ENCODE results near the gene VWC2L.

VWC2L gene

DNA sequence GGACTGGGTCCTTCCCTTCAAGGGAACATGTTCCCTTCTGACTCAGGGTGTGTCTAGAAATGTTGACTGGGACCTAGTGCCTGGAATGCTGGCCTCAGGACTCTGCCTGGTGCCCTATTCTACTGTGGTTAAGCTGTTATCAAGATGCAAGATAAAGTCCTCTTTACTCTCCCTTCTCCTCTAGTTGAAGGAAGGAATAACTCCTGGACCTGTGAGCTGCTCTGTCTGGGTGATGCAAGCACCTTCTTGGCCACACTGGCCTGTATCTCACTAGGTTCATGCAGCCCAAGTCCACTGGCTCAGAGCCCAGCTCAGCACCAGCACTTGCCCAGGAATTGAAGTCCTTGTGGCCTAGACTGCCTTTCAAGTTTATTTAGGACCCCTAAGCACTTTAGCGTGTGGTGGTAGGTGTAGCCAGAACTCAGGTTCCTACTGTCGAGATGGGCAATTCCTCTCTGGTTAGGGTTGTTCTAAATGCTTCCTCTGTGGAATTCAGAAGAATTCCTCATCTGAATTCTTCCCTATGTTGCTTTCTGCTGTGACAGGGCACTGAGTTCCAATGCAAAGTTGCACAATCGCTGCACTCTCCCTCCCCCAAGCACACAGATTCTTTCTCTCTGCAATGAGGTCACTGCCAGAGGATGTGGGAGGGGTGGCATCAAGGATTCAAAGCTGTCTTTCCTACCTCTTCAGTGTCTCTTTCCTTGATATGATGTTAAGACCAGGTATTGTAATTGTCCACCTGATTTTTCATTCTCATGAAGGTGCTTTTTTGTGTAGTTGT, 54.7 kb downstream of the VWC2L start:
- peak; percentile 37 for DNase-seq (ENCODE audit: low read depth)

DNA sequence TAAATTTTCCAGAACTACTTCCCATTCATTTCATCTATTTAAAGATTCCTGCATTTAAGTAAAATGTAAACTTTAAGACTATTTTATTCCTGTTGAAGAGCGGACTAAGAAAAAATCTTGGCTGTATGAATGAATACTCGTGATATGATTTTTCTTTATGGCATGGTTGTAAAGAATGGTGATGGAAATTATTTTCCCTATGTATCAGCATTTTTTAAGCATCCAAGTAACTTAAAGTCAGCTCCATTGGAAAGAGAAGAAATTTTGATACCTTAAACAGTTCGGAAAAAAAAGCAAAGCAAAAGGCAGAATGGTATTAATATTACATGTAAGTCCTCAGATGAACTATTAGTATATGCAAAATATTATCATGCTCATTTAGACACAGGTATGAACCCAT, 58.9 kb downstream of the VWC2L start:
- no peak for DNase-seq (ENCODE audit: low read depth)

DNA sequence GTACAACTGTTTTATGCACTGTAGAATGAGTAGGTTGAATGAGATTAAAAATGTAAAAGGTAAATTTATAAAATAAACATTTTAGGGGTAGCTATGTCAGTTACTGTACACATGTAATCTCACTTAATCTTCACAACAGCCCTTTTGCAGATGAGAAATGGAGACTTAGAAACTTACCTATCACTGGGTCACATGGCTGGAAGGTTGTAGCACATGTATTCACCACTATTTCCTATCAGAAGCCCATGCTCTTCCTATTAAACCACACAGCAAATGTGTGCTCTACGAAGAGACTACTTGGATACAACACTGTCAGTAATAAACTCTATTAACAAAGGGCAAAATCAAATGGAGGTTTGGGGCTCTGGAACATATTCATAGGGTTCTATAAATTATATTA, 60.5 kb downstream of the VWC2L start:
- DNase-seq (ENCODE audit: low read depth): no peak

DNA sequence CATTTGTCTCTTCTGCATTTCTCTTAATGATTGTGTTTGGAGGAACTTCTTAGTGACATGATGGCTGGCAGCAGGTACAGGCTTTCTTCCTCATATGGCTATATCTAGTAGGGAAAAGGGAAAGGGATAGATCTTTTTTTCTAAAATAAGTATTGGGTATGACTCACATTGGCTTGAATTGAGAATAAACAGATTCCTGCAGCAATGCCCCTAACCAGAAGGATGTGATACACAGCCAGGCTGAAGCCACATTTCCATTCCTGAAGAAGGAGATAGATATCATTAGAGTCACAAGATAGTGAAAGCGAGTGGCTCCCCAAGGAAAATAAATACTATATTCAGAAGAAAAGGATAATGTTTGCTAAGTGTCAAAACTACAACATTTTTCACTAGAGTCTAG, 61.1 kb downstream of the VWC2L start:
- DNase-seq (ENCODE audit: low read depth): no peak

DNA sequence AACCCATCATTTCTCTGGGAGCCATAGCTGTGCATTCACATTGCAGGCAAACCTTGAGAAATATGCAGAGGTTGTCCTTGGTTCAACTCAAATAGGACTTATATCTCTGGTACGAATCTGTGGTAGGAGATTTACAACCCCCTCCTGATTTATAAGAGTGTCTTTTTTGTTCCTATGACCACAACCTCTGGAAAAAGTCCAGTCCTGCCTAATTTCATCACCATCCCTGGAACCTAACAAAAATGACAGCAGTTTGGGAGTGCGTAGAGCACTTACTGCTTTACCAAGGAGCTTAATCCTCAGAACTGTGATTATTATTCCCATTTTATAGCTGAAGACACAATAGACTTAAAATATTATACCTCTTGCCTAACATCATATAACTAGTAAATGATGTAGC, 66.5 kb downstream of the VWC2L start:
- DNase-seq (ENCODE audit: low read depth): no peak

DNA sequence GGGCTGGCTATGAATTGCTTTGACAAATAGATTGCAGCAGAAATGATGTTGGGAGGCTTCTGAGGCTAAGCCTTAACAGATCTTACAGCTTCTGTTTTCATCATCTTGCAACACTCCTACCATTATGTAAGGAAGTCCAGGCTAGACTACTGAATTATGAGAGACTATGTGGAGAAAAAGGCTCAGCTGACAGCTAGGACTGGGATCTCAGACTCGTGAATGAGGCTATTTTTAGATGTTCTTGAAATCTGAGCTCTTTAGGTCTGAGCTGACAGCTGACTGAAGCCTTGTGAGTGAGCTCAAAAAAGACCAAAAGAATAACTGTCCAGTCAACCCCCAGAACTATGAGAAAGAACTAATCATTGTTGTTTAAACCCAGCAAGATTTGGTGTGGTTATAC, 70.3 kb downstream of the VWC2L start:
- peak; percentile 18 for DNase-seq (ENCODE audit: low read depth)

DNA sequence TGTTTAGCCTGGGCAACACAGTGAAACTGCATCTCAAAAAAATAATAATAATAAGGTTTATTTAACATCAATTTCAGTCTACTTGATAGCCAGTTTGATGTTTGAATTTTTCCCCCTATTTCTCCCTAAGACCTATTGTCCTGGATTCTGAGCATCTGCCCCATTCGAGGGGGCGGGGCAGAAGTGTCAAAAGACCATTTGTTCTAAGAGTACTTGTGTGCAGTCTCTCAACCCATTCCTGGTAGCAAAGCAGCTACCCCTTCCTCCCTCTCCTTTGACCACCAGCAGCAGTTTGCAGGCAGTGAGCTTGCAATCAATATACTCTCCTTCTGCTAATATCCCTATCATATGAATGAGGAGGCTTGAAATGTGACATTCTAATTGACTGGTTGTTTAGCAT, 71.9 kb downstream of the VWC2L start:
- DNase-seq (ENCODE audit: low read depth): no peak

DNA sequence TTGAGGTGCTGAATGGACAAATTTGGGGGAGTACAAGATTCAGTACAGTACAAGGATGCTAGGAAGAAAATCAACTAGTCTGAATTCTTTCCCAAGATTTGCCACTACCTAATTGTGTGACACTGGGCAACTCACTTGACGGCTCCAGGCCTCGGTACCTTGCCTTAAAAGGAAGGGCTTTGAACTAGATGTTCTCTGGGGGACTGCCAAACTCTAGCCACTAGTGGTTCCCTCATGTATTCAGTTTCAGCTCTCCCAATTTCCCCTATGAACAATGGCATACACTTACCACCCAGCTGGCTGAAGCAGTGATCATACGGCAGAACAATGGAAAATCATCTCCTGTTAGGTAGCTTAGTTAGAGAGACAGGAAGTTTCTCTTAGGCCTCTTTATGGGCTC, 73.4 kb downstream of the VWC2L start:
- DNase-seq (ENCODE audit: low read depth): no peak

DNA sequence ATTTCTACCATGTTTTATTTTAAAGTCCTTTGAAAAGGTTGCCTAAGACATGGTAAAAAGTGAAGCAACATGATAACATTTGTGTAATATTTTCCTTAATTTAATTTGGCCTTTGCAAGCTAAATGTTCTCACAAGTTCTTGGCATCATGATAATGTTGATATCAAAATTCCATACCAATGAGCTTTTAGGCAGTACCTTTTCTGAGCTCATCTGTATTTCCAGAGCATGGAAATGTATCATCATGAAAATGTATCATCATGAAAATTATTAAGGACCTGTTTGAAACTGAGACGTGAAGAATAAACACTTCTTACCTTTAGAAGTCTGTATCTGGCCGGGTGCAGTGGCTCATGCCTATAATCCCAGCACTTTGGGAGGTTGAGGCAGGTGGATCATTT, 73.8 kb downstream of the VWC2L start:
- DNase-seq (ENCODE audit: low read depth): no peak

DNA sequence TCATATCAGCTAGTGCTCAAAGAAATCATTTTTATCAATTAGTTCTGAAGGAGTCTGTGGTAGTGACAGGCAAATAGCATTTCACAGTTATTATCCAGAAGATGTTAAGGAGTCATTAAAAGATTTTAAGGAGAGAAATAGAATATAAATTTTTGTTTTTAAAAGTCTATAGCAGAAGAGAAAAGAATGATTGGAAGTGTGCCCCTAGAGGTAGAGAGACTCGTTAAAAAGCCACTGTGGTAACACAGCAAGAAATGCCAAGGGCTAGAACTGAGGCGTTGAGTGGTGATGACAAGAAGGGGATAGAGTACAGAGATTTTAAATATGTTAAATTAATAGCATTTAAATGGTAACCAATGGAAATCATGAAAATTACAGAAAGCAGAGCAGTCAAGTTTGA, 78.3 kb downstream of the VWC2L start:
- DNase-seq (ENCODE audit: low read depth): no peak

DNA sequence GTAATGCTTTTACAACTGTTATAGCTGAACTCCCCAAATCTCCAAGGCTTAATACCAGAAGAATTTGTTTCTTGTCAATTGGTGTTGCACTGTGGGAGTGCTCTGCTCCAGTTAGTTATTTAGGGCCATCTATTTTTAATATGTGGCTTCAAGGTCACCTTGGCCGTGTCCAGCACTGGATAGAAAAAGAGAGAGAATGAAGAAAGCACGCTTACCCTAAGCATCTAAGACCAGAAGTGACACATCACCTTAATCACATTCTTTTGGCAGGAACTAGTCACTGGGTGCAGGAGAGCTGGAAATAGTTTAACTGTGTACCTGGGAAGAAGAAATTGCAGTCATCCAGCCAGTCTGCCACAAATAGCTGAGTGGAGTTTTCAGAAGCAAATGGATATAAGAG, 78.8 kb downstream of the VWC2L start:
- DNase-seq (ENCODE audit: low read depth): no peak

DNA sequence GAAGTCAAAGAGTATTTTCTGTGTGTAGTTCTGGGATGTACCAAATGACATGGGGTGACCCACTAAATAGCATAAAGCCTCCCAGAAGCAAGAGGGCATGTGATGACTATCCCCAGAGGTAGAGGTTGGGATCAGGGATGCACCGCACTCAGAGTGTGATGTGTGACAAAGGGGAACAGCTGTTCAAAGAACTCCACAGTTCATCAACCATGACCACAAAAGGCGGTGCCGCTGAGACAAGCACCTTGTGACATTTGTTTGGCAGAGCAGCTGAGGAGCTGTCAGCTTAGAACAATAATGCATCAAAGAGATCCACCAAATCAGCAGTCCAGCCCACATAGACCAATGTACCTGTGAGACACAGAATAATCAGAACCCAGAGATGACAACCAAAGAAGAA, 81.3 kb downstream of the VWC2L start:
- no peak for DNase-seq (ENCODE audit: low read depth)

DNA sequence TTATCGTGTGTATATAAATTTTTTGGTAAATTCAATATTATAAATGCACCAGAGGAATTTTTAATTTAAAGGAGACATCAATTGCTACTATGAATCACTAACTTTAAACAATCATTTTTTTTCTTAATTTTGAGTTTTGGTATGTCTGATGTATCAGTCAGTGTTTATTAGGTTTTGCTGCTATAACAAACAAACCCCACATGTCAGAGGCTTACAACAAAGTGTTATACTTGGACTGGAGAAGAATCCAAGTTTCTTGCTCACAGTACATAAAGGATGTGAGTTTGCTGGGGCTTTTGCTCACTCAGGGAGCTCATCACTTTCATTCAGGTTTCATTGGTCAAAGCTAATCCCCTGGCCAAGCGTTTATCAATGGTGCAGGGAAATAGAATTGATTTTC, 81.8 kb downstream of the VWC2L start:
- no peak for DNase-seq (ENCODE audit: low read depth)

DNA sequence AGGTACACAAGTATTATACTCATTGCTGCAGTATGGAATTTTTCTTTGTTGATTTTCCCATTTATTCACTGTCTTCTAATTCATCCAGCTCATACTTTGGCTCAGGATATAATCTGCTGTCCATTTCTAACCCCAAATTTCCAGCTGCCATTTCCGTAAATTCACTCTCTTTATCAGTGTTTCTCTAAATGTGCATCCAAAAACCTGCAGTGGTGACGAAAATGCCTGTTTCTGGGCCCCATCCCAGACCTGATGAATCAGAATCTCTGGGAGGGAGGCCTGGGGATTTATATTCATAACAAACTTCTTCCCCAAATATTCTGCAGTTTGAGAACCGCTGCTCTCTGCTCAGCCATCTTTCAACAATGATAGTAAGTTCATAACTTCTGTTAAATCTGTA, 86.6 kb downstream of the VWC2L start:
- no peak for DNase-seq (ENCODE audit: low read depth)

DNA sequence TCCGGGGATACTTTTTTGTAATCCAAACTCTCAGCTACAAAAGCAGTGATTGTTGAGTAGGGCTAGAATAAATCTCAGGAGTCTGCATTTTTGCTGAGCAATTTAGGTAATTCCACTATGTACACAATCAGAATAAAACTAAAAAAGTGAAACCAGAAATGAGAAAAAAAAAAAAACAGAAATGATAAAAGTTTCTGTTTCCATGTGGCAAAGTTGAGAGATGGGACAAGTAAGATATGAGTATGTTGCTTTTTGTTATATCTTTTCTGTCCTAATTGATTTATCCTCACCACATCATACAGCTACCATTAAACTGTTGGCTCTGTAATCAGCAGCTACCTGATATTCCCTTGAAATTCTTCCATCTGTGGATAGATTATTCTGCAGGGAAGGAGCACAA, 92.7 kb downstream of the VWC2L start:
- no peak for DNase-seq (ENCODE audit: low read depth)

DNA sequence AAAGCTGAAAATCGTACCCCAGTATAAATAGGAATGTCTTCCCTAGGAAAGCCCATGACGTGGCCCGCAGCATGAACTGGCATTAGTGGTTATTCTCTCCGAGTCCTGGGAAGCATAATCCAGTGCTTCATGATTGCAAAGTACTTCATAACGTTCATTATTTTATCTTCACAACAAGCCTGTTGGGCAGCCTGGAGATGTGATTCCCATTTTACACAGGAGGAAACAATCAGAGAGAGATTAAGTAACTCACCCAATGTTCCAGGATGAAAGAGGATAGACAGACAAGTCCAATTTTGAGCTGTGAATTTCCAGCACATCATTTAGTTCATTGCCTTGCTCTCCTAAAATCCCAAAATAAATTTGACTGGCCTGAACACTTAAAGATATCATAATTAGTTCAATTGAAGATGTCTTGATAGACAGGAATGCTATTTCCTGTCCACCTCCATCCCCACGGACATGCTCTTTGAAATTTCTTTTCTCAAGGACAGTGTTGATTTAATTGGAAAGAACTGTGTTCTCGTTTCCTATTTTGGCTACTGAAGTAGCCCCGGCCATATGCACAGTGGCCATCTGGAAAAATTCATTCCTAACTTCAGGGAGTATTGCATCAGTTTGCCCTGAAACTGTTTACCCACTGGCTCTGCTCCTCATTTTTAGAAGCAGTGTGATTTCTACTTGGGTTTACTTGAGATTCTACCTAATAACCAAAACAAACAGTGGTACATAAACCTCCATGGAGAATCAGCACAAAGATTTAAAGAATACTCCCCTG, 93.9 kb downstream of the VWC2L start:
- peak; percentile 6 for DNase-seq (ENCODE audit: low read depth)

DNA sequence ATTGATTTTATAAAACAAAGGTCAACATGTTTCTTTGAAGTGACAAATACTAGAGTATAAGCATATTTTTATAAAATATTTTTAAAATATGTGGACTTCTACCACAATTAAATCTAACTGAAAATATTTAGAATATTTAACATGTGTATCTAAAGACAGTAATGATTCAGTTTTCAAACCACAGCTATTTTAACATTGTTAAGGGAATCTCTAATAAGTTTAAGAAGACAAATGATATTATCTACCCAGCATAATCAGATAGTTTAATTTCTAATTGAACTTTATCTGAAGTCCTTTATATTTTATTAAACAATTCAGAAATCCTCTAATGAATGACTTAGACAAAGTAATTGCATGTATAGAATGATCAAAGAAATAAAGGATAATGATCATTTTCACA, 96.2 kb downstream of the VWC2L start:
- DNase-seq (ENCODE audit: low read depth): no peak

DNA sequence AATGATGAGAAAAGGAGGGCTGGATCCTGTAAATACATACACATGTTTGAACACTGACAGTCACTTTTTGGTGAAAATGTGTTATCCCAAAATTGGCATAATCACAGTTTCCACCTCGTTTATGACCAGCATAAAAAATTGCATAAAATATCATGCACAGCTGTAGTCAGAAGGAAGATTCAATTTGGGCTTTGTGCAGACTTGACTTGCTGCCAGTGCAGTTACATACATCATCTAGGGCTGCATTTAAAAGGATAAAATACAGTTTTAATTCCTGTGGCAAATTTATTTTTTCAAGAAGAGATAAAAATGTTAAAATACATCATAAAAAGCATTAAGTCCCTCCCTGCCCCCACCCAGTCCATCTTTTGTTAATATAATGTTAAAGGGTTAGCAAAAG, 103.8 kb downstream of the VWC2L start:
- DNase-seq (ENCODE audit: low read depth): no peak

DNA sequence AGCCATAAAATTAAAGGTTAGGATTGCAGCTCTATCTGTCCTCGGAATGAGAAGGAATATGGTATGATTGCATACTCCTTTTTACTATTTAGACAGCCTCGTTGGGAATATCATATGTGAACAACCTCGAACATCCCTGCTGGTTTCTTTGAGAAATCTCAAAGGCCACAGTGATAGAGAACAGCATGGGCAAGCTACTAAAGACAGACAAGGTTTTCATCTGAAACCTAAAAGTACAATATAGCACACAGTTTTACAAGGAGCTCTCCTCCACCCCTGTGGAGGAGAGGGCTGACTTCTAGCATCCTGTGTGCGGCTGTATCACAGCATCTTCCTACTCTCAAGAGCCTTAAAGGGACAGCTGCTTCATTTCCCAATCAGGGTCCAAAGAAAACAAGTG, 104.3 kb downstream of the VWC2L start:
- DNase-seq (ENCODE audit: low read depth): no peak

DNA sequence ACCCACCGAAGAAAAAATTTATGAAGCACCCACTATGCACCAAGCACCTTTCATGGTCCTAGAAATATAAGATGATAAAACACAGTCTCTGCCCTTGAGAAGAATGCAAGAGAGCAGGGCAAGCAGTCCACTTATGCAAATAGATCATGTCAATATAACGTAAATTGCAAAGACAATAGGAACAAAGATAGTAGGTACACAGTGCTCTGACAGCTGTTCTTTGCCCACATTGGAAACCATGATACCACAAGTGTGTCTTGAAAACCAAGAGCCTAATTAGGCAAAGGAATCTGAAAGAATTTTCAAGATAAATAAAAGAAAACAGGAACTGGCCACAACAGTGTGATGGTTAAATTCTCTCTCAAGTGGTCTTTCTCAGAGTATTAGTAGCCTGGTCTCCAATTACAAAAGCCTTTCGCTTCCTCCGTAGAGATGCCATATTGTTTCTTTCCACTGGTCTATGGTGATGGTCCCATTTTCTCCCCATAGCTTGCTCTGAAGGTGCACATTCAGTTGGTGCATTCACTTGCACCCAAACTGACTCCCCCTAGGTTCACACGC, 108.5 kb downstream of the VWC2L start:
- DNase-seq (ENCODE audit: low read depth): no peak

DNA sequence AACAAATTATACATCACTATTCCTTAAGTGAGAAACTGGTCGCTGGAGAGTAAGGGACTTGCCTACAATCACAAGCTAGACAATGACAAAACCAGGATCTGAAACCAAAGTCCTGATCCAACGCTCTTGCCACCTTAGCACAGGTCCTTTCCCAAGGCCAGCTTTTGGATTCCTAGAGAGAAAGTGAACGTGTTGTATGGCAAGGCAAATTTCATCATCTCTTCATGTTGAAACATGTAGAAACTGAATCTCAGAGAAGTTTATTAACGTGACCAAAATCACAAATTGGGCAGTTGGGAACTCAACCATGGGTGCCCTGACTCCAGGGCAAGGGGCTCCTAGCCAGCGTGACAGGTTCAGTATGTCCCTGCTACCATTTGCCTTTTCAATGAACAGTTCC, 118.2 kb downstream of the VWC2L start:
- DNase-seq (ENCODE audit: low read depth): no peak

DNA sequence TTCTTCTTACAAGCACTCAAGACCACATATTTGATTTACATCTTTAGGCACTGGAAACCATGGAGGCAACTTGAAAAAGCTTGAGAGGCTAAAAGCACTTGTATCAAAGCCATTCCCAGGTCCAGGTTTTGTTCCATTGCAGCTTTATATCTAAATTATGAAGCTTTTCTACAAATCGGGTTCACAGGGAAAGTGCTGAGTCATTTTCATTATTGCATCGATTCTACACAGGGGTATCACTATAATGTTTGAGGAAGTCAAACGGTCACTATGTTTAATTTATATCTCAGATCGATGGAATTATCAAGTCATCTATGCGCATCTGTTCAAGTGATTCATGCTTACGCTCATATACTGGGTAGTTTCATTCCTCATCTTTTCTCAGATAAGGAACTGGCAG, 118.7 kb downstream of the VWC2L start:
- DNase-seq (ENCODE audit: low read depth): no peak

DNA sequence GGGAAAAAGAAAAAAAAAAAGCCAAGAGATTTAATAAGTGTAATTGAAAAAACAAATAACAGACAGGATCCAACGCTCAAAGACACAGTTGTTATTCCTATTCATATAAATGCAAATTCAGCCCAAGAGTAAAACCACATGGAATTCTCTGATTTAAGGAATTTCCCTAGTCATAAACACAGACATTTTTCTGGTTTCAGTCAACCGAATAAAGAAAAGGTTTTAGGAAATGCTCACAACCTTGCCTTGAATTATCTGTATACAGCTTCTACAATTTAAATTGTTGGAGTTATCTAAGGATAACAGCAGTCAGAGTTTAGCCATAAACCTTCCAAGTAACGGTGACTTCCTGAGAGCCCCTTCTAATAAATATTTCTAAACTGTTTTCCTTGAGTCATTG, 122.7 kb downstream of the VWC2L start:
- no peak for DNase-seq (ENCODE audit: low read depth)

DNA sequence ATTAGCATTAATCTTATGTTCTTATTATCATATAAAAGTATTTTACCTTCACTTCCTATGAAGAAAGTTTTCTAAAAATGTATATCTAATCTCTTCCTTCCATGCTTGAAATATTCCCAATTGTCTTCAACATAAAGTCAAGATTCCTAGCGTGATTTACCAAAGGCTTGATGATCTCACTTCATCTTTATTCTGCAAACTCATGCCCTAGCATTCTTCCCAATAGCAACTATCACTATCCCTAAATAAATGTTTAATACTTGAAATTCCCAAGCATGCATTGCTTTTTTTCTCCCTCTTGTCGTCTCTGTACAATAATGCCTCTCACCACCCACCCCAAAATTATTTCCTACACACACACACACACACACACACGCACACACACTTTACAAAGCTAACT, 125.8 kb downstream of the VWC2L start:
- no peak for DNase-seq (ENCODE audit: low read depth)

Measured in fibroblast of gingiva (primary cell).